Activated CD4-positive, alpha-beta T cell treated with anti-CD3 and anti-CD28 coated beads, Interleukin-10, Interleukin-2, amounts not matched to agents 100 ng/mL and 50 ng/mL, durations not matched to agents 16 hours and 8 hours (primary cell): ENCODE measurements around the gene UGP2.
"Not testable (repeated sequence)": the region's sequence is repeated elsewhere in the genome, so short reads cannot be mapped to it uniquely, and the experiment has no call there.

ENCODE experiments used
- DNase-seq: peaks from one replicate; pipeline ENCODE4 v3.0.0-alpha.2; 2020

The UGP2 gene

GRCh38 chr2:63899639-63900038 lies 57.9 kb downstream of the UGP2 start:
- DNase-seq, result no peak

- DNase-seq, result peak; percentile 9
Measured at GRCh38 chr2:63902149-63902548, 60.5 kb downstream of the UGP2 start.

DNA sequence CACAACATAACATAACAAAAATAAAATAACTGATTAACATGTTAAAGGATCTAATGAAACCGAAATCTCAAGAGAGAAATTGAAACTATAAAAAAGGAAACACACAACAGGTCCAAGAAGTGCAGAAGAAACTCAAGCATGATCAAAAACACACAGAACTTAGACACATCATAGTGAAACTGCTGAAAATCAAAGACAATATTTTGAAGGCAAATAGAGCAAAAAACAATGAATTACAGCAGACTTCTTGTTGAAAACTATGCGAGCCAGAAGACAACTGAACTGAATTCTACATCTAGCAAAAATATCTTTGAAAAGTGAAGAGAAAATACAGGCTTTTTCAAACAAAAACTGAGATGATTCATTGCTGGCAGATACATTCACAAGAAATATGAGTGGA lies 61.3 kb downstream of the UGP2 start:
- peak; percentile 53 for DNase-seq

GRCh38 chr2:63914311-63914710 lies 72.6 kb downstream of the UGP2 start:
- no peak for DNase-seq

DNA sequence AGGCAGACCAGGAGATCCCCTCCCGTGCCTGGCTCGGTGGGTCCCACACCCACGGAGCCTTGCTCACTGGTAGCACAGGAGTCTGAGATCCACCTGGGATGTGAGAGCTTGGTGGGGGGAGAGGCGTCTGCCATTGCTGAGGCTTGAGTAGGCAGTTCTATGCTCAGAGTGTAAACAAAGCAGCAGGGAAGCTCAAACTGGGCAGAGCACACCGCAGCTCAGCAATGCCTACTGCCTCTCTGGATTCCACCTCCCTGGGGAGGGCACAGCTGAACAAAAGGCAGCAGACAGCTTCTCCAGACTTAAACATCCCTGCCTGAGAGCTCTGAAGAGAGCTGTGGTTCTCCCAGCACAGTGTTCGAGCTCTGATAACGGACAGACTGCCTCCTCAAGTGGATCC lies 85.1 kb downstream of the UGP2 start:
- no peak for DNase-seq

GRCh38 chr2:63932104-63932503 lies 90.4 kb downstream of the UGP2 start:
- not testable (repeated sequence) for DNase-seq
